Retina (tissue), 1 donor: ENCODE data around the gene PPP2R2D.

ENCODE experiments used
- DNase-seq: peaks from one replicate; pipeline ENCODE4 v3.0.0-alpha.2; 2016

The PPP2R2D gene

DNA sequence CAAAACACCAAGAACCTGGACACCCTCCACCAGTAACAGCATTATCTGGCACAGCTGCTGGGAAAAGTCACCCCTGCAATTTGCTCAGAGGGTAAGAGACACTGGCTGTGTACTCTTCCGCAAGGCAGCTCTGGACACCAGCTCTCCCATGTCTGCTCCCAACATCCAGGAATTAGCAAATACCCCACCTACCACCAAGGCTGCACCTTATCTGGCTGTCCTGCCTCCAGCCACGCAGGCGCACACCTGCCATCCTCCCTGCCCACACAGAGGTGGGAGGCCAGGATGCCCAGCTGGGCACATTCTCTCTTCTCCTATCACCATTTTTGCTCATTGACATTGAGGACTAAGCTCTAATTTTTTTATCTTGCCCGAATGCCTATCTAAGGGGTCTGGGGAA lies 101.2 kb downstream of the PPP2R2D start:
- DNase-seq, result no peak

DNA sequence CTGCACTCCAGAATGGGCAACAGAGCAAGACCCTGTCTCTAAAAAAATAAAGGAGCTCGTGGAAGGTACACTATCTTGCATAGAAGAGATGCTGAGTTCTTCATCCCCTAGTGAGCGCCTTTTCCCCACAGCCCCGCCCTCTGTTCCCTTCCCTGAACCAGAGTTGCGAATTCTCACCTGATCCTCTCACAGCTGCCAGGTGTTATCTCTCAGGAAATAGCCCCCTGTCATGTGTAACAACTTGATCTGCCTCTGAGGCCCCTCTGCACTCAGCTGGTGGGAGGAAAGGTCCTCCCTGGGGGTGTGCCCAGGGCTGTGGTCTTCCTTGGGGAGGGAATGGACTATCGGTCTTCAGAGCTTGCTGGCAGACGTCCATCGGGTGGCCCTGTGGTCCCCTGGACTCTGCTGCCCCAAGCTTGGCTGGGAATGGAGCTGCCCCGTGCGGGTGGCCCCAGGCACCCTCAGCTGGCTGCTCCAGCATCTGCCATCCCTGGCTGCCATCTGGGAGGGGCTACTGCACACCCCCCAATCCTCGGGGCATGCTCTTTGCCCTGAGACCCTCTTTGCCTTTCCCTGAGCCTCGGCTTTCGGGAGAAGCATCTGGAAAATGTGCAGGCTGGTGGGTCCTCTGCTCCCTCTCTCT lies 102.6 kb downstream of the PPP2R2D start:
- DNase-seq, result no peak

DNA sequence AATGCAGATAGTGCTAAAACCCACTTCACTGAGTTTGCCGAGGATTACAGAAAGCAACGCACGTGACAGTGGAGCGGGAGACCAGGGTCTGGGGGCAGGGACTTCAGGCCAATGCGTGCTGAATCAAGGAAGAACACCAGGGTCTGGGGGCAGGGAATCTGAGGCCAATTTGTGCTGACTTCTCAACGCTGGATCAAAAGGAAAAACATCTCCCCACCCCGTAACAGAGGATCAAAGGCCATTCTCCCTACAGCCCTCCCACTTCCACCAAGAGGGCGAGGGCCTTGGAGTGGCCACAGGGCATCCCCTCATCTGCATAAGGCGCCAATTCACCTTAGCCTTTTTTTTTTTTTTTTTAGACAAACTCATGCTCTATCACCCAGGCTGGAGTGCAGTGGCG lies 103.2 kb downstream of the PPP2R2D start:
- DNase-seq, result no peak

DNA sequence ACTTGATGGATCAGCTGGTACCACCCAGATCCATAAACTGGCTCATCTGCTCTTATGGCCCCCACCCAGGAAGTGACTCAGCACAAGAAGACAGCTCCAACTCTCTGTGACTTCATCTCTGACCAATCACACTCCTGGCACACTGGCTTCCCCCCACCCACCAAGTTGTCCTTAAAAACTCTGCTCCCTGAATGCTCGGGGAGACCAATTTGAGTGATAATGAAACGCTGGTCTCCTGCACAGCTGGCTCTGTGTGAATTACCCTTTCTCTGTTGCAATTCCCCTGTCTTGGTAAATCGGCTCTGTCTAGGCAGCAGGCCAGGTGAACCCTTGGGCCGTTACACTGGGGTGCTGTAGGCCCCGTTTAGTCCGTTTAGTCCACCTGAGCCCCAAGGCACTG lies 104.3 kb downstream of the PPP2R2D start:
- no peak for DNase-seq

DNA sequence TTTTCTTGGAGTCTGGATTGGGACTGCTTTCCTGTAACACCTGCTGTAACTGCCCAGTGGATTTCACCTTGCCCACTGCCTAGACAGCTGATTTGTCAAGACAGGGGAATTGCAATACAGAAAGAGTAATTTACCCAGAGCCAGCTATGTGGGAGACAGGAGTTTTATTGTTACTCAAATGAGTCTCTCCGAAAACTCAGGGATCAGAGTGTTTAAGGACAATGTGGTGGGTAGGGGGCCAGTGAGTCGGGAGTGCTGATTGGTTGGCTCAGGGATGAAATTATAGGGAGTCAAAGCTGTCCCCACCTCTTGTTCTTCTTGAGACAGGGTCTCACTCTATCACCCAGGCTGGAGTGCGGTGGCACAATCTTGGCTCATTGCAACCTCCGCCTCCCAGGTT lies 106.2 kb downstream of the PPP2R2D start:
- DNase-seq, result no peak

DNA sequence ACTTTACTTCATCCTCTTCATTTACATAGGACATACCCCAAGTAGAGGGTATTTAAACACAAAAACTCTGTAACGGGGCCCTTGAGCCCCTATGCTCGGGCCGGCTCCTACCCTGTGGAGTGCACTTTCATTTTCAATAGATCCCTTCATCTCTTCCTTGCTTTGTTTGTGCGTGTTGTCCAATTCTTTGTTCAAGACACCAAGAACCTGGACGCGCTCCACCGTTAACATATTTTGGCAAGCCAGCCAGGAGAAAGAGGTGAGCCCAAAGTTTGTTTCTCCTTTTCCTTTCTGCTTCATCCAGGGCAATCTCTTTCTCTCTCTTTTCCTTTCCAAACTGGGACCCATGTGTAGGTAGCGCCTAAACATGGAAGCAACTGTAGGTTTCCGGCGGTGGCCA lies 106.9 kb downstream of the PPP2R2D start:
- DNase-seq, result no peak
